Measurements from ENCODE around the gene CCDC92B.

CCDC92B gene

GRCh38 chr17:2721603-2722002 is 27.8 kb downstream of the CCDC92B start:
- DNase-seq (ENCODE audit: low spot score), result no peak

GRCh38 chr17:2719861-2720260 is 29.6 kb downstream of the CCDC92B start:
- no peak for DNase-seq (ENCODE audit: low spot score)

- no peak for DNase-seq (ENCODE audit: low spot score)
Observed at GRCh38 chr17:2718150-2718938, 31.1 kb downstream of the CCDC92B start.

- no peak for DNase-seq (ENCODE audit: low spot score)
Observed at GRCh38 chr17:2716649-2717048, 32.8 kb downstream of the CCDC92B start.

- DNase-seq (ENCODE audit: low spot score), result no peak
Observed at GRCh38 chr17:2713881-2714280, 35.6 kb downstream of the CCDC92B start.

- DNase-seq (ENCODE audit: low spot score), result no peak
Observed at GRCh38 chr17:2712300-2713043, 37.0 kb downstream of the CCDC92B start.

GRCh38 chr17:2711608-2712299 is 37.7 kb downstream of the CCDC92B start, which contains the start of gene CLUH:
TSS of gene CLUH (minus strand) at chr17:2711764. CDS start at chr17:2711661, 103 bp downstream.
- DNase-seq (ENCODE audit: low spot score), result peak; percentile 79

GRCh38 chr17:2710803-2711607 is 38.4 kb downstream of the CCDC92B start:
- DNase-seq (ENCODE audit: low spot score), result peak; percentile 29

GRCh38 chr17:2710071-2710802 is 39.2 kb downstream of the CCDC92B start:
- DNase-seq (ENCODE audit: low spot score), result no peak

- DNase-seq (ENCODE audit: low spot score), result no peak
Observed at GRCh38 chr17:2709183-2709661, 40.2 kb downstream of the CCDC92B start.

GRCh38 chr17:2708585-2709182 is 40.8 kb downstream of the CCDC92B start:
- peak; percentile 26 for DNase-seq (ENCODE audit: low spot score)

- DNase-seq (ENCODE audit: low spot score), result no peak
Observed at GRCh38 chr17:2707721-2708584, 41.5 kb downstream of the CCDC92B start.

GRCh38 chr17:2706911-2707510 is 42.4 kb downstream of the CCDC92B start:
- DNase-seq (ENCODE audit: low spot score), result no peak

GRCh38 chr17:2705888-2706795 is 43.3 kb downstream of the CCDC92B start:
- DNase-seq (ENCODE audit: low spot score), result no peak

- no peak for DNase-seq (ENCODE audit: low spot score)
Observed at GRCh38 chr17:2705263-2705662, 44.2 kb downstream of the CCDC92B start.

GRCh38 chr17:2704890-2705248 is 44.6 kb downstream of the CCDC92B start:
- DNase-seq (ENCODE audit: low spot score), result no peak

GRCh38 chr17:2704031-2704889 is 45.2 kb downstream of the CCDC92B start:
- no peak for DNase-seq (ENCODE audit: low spot score)
